Ascending aorta (tissue), 2 donors: ENCODE results near the gene ACOX1. TPM values are rescaled to one million over a fixed set of nuclear protein-coding genes. Genes with fewer than 3 reads are reported as not detected.

Experiments used
- DNase-seq, 2 donors: peaks; one replicate each; pipeline ENCODE4 v3.0.0-alpha.2; 2019; ENCODE audit warnings: low spot score in 2 of 2
- H3K27ac ChIP-seq, 2 donors: fragments of 200-600 bp; sonication (generic); one replicate each; pipeline ENCODE4 v1.5.1; 2016 to 2017; ENCODE audit warnings: mild to moderate bottlenecking in 1 of 2
- H3K27me3 ChIP-seq: fragments of 200-600 bp; sonication (generic); one replicate; pipeline ENCODE4 v1.5.1; 2017
- H3K36me3 ChIP-seq, 2 donors: fragments of 200-600 bp; sonication (generic); one replicate each; pipeline ENCODE4 v1.5.1; 2016
- H3K4me1 ChIP-seq, 2 donors: fragments of 200-600 bp; sonication (generic); one replicate each; pipeline ENCODE4 v1.5.1; 2016 to 2017; ENCODE audit warnings: mild to moderate bottlenecking in 1 of 2
- H3K4me3 ChIP-seq, 2 donors: fragments of 200-600 bp; sonication (generic); one replicate each; pipeline ENCODE4 v1.5.1; 2016 to 2017; ENCODE audit warnings: mild to moderate bottlenecking in 1 of 2
- H3K9me3 ChIP-seq, 2 donors: fragments of 200-600 bp; sonication (generic); one replicate each; pipeline ENCODE4 v1.5.1; 2016
- CTCF ChIP-seq, 3 experiments: fragments of 200-600 bp in 2 of 3; fragments of 450-650 bp in 1 of 3; sonication (generic) in 2 of 3; IDR thresholded peaks; one replicate each; pipeline ENCODE4 v1.5.1; 2016 to 2019; ENCODE audit warnings: antibody characterized with exemption in 3 of 3, mild to moderate bottlenecking in 1 of 3, moderate library complexity in 1 of 3
- intact Hi-C: fragments of 100-400 bp; cut with DNase I; formaldehyde crosslinking; loops from one replicate; pipeline ENCODE4 v1.15.1; 2023
- total RNA-seq: library from RNA; depleted of rRNA; stranded (reverse); fragments of >200 nt; gene quantifications from one replicate; pipeline ENCODE4 v1.1.0, GENCODE V29; 2016

The ACOX1 gene
- total RNA-seq, 1 donor from 2014 or later = 18.5 TPM

- peaks cover 6 to 18% of the 10 kb centered on the region in 2 donors for H3K4me1 ChIP-seq
- no peak overlapping the region for H3K27ac ChIP-seq
- TF ChIP-seq CTCF (IDR thresholded peaks at IDR 0.05) = no peak
- H3K36me3 ChIP-seq = peaks cover 42 to 45% of the 10 kb centered on the region in 2 donors
- no peaks in the 10 kb centered on the region for H3K27me3 ChIP-seq
- no peak overlapping the region for H3K4me3 ChIP-seq
- DNase-seq = no peak
- H3K9me3 ChIP-seq = no peaks in the 10 kb centered on the region
- intact Hi-C loops = loop anchor here (10.0 kb wide), 1 partner anchor 375 kb away; no protein-coding TSS in a partner anchor
Observed at GRCh38 chr17:75899767-75900468, 79.0 kb downstream of the ACOX1 start.

GRCh38 chr17:75899353-75899752, 79.6 kb downstream of the ACOX1 start:
- no peak for DNase-seq
- peaks cover 42 to 45% of the 10 kb centered on the region in 2 donors for H3K36me3 ChIP-seq
- intact Hi-C loops = no loop called here

GRCh38 chr17:75898791-75899190, 80.2 kb downstream of the ACOX1 start:
- peaks cover 2 to 23% of the 10 kb centered on the region in 2 donors for H3K4me1 ChIP-seq
- no peak overlapping the region for H3K4me3 ChIP-seq
- peaks cover 42 to 45% of the 10 kb centered on the region in 2 donors for H3K36me3 ChIP-seq
- TF ChIP-seq CTCF (IDR thresholded peaks at IDR 0.05) = no peak
- intact Hi-C loops = no loop called here
- no peaks in the 10 kb centered on the region for H3K9me3 ChIP-seq
- DNase-seq = no peak
- no peak overlapping the region for H3K27ac ChIP-seq
- no peaks in the 10 kb centered on the region for H3K27me3 ChIP-seq

More at GRCh38 chr17:75899353-75899752, 79.6 kb downstream of the ACOX1 start:
- H3K4me1 ChIP-seq = peaks cover 6 to 24% of the 10 kb centered on the region in 2 donors
- no peaks in the 10 kb centered on the region for H3K27me3 ChIP-seq
- no peak for TF ChIP-seq CTCF (IDR thresholded peaks at IDR 0.05)
- H3K27ac ChIP-seq = no peak overlapping the region
- H3K4me3 ChIP-seq = no peak overlapping the region
- H3K9me3 ChIP-seq = no peaks in the 10 kb centered on the region

GRCh38 chr17:75898065-75898464, 80.9 kb downstream of the ACOX1 start:
- H3K27ac ChIP-seq = no peak overlapping the region
- TF ChIP-seq CTCF (IDR thresholded peaks at IDR 0.05) = no peak
- H3K4me1 ChIP-seq = peaks cover 0 to 21% of the 10 kb centered on the region in 2 donors
- H3K4me3 ChIP-seq = no peak overlapping the region
- DNase-seq = no peak
- peaks cover 42 to 45% of the 10 kb centered on the region in 2 donors for H3K36me3 ChIP-seq
- no peaks in the 10 kb centered on the region for H3K27me3 ChIP-seq
- H3K9me3 ChIP-seq = no peaks in the 10 kb centered on the region
- intact Hi-C loops = no loop called here

GRCh38 chr17:75897160-75898019, 81.6 kb downstream of the ACOX1 start:
- H3K27me3 ChIP-seq = no peaks in the 10 kb centered on the region
- TF ChIP-seq CTCF (IDR thresholded peaks at IDR 0.05) = no peak
- intact Hi-C loops = loop anchor here (2.0 kb wide), 2 partner anchors 81 to 113 kb away; partner anchors contain the start of genes ACOX1, TEN1 and UNK
- H3K27ac ChIP-seq = peak overlapping the region; percentile 92 to 96
- H3K36me3 ChIP-seq = peaks cover 42% of the 10 kb centered on the region in 2 donors
- H3K4me1 ChIP-seq = peaks cover 0 to 21% of the 10 kb centered on the region in 2 donors
- DNase-seq = no peak
- H3K4me3 ChIP-seq = peak overlapping the region; percentile 87 to 96
- H3K9me3 ChIP-seq = no peaks in the 10 kb centered on the region
